Uterus (tissue), 4 donors: ENCODE data around the gene RELB. TPM values are rescaled to one million over a fixed set of nuclear protein-coding genes. Genes with fewer than 3 reads are reported as not detected.
A peak's percentile ranks its signal among the peaks of the same experiment; 100 is the strongest.

Experiments used
- DNase-seq, 2 donors: peaks; one replicate each; pipeline ENCODE4 v3.0.0-alpha.2; 2019 to 2020
- H3K27ac ChIP-seq, 2 donors: fragments of 200-600 bp; sonication (generic); 1 replicate in 1 of 2; 2 replicates in 1 of 2; pipeline ENCODE4 v1.5.1; 2016 to 2018
- H3K27me3 ChIP-seq, 2 donors: fragments of 200-600 bp; sonication (generic); one replicate each; pipeline ENCODE4 v1.5.1; 2018 to 2019; ENCODE audit warnings: control low read depth in 1 of 2
- H3K36me3 ChIP-seq, 2 donors: fragments of 200-600 bp; sonication (generic); one replicate each; pipeline ENCODE4 v1.5.1; 2019; ENCODE audit warnings: control low read depth in 1 of 2
- H3K4me1 ChIP-seq, 2 donors: fragments of 200-600 bp; sonication (generic); one replicate each; pipeline ENCODE4 v1.5.1; 2018 to 2019; ENCODE audit warnings: control low read depth in 1 of 2
- H3K4me3 ChIP-seq, 2 donors: fragments of 200-600 bp; sonication (generic); 1 replicate in 1 of 2; 2 replicates in 1 of 2; pipeline ENCODE4 v1.5.1; 2018 to 2019; ENCODE audit warnings: mild to moderate bottlenecking in 1 of 2
- H3K9me3 ChIP-seq, 2 donors: fragments of 200-600 bp; sonication (generic); one replicate each; pipeline ENCODE4 v1.5.1; 2019; ENCODE audit warnings: control low read depth in 1 of 2
- POLR2A ChIP-seq, 2 donors: fragments of 450-650 bp; IDR thresholded peaks; one replicate each; pipeline ENCODE4 v1.6.1; 2016; ENCODE audit warnings: antibody characterized with exemption in 2 of 2, mild to moderate bottlenecking in 1 of 2, moderate library complexity in 1 of 2
- intact Hi-C: fragments of 100-400 bp; cut with DNase I; formaldehyde crosslinking; loops from one replicate; pipeline ENCODE4 v1.15.1; 2023; ENCODE audit warnings: low total_unique reads
- total RNA-seq, 4 donors: library from RNA; depleted of rRNA in 3 of 4; stranded (reverse); fragments of >200 nt in 3 of 4; gene quantifications; one replicate each; pipeline versions ENCODE4 v1.1.0 to v1.2.4, GENCODE V29; 2014 to 2023
- TF ChIP-seq, protein P1 (sequence below), 4 experiments: fragments of 200-600 bp in 2 of 4; fragments of 450-650 bp in 2 of 4; sonication (generic) in 2 of 4; IDR thresholded peaks; one replicate each; pipeline ENCODE4 v1.5.1; 2016 to 2019; ENCODE audit warnings: antibody characterized with exemption in 4 of 4, mild to moderate bottlenecking in 2 of 4, moderate library complexity in 1 of 4
- donor health status: DM: yes; HTN: yes; CAD: no.

The RELB gene
- total RNA-seq, 4 donors from 2014 or later = 1.0 to 52.4 (median 13.9) TPM

DNA sequence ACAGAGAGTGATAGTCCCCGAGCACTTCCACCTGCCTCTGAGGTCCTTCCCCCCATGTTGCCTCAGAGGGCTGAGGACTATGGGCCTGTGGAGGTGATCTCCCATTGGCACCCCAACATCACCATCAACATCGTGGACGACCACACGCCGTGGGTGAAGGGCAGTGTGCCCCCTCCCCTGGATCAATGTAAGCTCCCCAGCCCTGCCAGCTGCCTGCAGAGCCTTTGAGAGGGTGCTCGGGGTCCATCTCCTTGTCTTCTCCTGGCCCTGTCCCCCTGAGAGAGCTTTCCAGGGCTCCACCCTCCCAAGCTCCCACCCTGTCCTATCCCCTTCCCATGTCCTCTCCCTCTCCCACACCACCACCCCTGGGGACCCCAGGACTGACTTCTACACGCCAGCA, 14.9 kb upstream of the RELB start:
- no peak overlapping the region for H3K27ac ChIP-seq
- no peaks in the 10 kb centered on the region for H3K4me1 ChIP-seq
- H3K4me3 ChIP-seq = no peak overlapping the region
- DNase-seq = no peak
- intact Hi-C loops = no loop called here
- H3K36me3 ChIP-seq = no peaks in the 10 kb centered on the region
- TF ChIP-seq, protein P1, sequence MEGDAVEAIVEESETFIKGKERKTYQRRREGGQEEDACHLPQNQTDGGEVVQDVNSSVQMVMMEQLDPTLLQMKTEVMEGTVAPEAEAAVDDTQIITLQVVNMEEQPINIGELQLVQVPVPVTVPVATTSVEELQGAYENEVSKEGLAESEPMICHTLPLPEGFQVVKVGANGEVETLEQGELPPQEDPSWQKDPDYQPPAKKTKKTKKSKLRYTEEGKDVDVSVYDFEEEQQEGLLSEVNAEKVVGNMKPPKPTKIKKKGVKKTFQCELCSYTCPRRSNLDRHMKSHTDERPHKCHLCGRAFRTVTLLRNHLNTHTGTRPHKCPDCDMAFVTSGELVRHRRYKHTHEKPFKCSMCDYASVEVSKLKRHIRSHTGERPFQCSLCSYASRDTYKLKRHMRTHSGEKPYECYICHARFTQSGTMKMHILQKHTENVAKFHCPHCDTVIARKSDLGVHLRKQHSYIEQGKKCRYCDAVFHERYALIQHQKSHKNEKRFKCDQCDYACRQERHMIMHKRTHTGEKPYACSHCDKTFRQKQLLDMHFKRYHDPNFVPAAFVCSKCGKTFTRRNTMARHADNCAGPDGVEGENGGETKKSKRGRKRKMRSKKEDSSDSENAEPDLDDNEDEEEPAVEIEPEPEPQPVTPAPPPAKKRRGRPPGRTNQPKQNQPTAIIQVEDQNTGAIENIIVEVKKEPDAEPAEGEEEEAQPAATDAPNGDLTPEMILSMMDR (IDR thresholded peaks at IDR 0.05) = no peak
- no peak for TF ChIP-seq POLR2A (IDR thresholded peaks at IDR 0.05)
- no peaks in the 10 kb centered on the region for H3K27me3 ChIP-seq
- H3K9me3 ChIP-seq = no peaks in the 10 kb centered on the region

DNA sequence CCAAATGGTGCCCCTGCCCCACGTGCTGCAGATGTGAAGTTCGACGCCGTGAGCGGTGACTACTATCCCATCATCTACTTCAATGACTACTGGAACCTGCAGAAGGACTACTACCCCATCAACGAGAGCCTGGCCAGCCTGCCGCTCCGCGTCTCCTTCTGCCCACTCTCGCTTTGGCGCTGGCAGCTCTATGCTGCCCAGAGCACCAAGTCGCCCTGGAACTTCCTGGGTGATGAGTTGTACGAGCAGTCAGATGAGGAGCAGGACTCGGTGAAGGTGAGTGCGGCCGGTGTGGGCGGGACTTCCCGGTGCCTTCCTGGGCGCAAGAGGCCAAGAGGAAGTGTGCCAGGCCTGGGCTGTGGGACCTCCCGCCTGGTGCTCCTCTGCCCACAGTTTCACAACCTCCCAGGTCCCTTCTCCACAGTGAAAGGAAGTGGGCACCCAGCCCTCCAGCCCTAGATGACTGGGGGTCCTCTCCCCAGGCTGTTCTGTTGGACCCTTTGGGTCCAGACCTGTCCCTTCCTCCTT, 14.1 kb upstream of the RELB start:
- Histone ChIP-seq H3K4me3 (no peak overlapping the region), H3K27ac (no peak overlapping the region), H3K9me3 (no peaks in the 10 kb centered on the region), H3K36me3 (no peaks in the 10 kb centered on the region), H3K4me1 (no peaks in the 10 kb centered on the region), H3K27me3 (no peaks in the 10 kb centered on the region)
- DNase-seq = no peak
- TF ChIP-seq, protein P1 (IDR thresholded peaks at IDR 0.05) = no peak
- no peak for TF ChIP-seq POLR2A (IDR thresholded peaks at IDR 0.05)
- intact Hi-C loops = no loop called here

DNA sequence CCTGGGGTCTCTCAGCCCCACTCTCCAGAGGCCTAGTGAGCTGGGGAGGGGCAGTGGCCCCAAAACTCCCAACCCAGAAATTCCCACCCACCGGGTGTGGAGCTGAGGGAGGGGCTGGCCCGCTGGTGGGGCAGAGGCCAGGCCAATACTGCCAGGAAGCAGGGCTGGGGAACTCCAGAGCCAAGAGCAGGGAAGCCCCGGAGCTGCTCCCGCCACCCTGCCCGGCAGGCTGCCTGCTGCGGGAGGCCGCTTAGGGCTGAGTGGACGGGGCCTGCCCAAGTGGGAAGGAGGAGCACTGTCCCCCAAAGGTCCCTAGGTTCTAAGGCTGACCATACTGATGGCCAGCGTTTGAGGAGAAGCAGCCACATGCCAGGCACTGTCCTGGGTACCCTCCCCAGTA, 13.0 kb upstream of the RELB start:
- no peak for TF ChIP-seq POLR2A (IDR thresholded peaks at IDR 0.05)
- TF ChIP-seq, protein P1 (IDR thresholded peaks at IDR 0.05) = no peak
- Histone ChIP-seq H3K9me3 (no peaks in the 10 kb centered on the region), H3K27me3 (no peaks in the 10 kb centered on the region), H3K4me3 (no peak overlapping the region), H3K27ac (no peak overlapping the region), H3K4me1 (no peaks in the 10 kb centered on the region), H3K36me3 (no peaks in the 10 kb centered on the region)
- intact Hi-C loops = no loop called here
- no peak for DNase-seq

DNA sequence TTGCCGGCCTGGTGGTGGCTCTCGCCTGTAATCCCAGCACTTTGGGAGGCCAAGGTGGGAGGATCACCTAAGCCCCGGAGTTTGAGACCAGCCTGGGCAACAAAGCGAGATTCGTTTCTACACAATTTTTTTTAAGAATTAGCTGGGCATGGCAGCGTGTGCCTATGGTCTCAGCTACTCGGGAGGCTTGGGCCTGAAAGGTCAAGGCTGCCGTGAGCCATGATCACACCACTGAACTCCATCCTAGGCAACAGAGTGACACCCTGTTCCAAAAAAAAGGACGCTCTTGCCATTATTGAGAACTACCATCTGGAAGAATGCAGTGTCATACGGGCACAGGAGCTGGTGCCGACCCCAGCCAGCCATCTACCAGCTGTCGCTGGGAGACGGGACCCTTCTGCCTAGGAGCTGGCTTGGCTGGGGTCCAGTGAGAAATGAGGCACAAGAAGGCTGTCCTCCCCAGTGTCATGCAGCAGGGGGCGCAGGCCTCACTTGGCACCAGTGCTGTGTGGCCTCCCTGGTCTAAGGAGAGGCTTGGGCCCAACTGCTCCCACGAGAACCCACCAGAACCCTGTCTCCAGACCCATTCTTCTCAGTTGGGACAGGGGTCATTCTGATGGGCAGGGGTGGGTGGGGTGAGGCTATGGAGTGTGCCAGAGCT, 12.2 kb upstream of the RELB start:
- no peaks in the 10 kb centered on the region for H3K27me3 ChIP-seq
- intact Hi-C loops = no loop called here
- no peak overlapping the region for H3K4me3 ChIP-seq
- DNase-seq = peak; percentile 58 to 61
- no peaks in the 10 kb centered on the region for H3K4me1 ChIP-seq
- no peak for TF ChIP-seq POLR2A (IDR thresholded peaks at IDR 0.05)
- TF ChIP-seq, protein P1 (IDR thresholded peaks at IDR 0.05) = peak in 3 of 4 experiments; percentile 24 to 35 (median 30)
- no peaks in the 10 kb centered on the region for H3K9me3 ChIP-seq
- H3K27ac ChIP-seq = no peak overlapping the region
- H3K36me3 ChIP-seq = no peaks in the 10 kb centered on the region

DNA sequence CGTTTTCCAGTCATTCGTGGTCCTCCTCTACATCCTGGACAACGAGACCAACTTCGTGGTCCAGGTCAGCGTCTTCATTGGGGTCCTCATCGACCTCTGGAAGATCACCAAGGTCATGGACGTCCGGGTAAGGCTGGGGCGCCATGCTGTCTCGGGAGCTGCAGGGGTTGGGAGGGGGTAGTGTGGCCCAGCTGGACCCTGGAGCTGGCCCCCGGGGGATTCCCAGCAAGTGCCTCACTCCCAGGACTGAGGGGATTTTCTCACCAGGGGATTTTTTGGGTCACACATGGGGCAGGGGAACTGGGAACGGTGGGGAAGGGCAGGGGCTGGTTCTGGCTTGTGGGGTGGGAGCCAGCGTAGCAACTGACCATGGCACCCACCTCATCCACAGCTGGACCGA, 10.8 kb upstream of the RELB start:
- Histone ChIP-seq H3K27me3 (no peaks in the 10 kb centered on the region), H3K9me3 (no peaks in the 10 kb centered on the region), H3K4me1 (no peaks in the 10 kb centered on the region), H3K27ac (no peak overlapping the region), H3K36me3 (no peaks in the 10 kb centered on the region), H3K4me3 (no peak overlapping the region)
- no peak for DNase-seq
- intact Hi-C loops = no loop called here
- no peak for TF ChIP-seq POLR2A (IDR thresholded peaks at IDR 0.05)
- TF ChIP-seq, protein P1 (IDR thresholded peaks at IDR 0.05) = no peak
